RWPE1 (cell line): ENCODE results near the gene NOX3.

Source experiments
- CTCF ChIA-PET: fragments of 350-600 bp; sonication (Branson Sonifier 250); formaldehyde crosslinking; extraction: SDS; loops from one replicate; lab custom pipeline; 2021; lab: Yijun Ruan, JAX
- POLR2A ChIA-PET: fragments of 400-600 bp; formaldehyde crosslinking; extraction: SDS; loops from one replicate; lab custom pipeline; 2020; ENCODE audit warnings: antibody characterized with exemption; ENCODE audit not compliant: low non-redundant PET; lab: Yijun Ruan, JAX
- DNase-seq: peaks from one replicate; pipeline ENCODE4 v3.0.0; 2012; ENCODE audit warnings: low spot score
- H3K27ac ChIP-seq: fragments of 450-650 bp; 2 replicates; pipeline ENCODE4 v1.5.1; 2017
- TF ChIP-seq, protein P1 (sequence below): fragments of 450-650 bp; conservative IDR thresholded peaks from 2 replicates; pipeline ENCODE4 v1.5.1; 2017; ENCODE audit warnings: low read depth, mild to moderate bottlenecking

NOX3 gene

DNA sequence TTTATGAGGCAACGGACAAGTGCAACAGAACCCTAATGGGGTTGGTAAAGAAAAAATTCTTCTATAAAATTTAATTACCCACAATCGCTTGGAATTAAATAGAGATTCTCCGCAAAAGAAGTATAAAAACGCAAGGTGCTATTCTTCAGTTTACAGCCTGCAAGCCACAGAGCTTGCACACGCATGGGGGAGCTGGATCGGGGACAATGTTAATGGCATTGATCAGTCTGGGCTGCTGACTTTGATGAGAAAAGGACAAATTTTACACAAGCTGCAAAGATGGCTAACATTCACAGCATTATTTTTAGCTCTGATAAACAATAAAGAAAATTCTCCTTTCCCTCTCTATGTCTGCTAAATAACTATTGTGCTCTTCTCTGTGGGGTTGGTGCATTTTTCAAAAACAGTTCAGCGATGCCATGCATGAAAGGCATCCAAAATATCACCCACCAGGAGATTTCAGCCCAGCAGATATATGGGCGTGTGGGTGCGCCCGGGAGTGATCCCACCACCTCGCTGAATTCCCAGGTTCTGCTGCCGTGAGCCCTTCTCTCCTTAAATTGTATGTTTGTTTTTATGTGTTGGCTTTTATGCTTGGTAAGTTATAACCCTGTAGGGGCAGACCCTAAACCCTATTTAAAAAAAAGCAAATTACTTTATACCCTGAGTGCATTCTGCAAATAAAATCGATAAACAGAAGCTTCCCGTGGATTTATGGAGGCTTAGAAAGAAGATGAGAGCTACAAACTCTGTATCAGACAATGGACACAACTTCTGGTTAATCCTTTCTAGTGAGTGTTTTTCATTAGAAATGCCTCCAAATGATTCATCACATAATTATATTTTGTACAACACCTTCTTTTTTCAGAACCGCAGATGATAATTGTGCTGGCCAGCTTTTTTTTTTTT, 55.6 kb downstream of the NOX3 start:
- TF ChIP-seq, protein P1, sequence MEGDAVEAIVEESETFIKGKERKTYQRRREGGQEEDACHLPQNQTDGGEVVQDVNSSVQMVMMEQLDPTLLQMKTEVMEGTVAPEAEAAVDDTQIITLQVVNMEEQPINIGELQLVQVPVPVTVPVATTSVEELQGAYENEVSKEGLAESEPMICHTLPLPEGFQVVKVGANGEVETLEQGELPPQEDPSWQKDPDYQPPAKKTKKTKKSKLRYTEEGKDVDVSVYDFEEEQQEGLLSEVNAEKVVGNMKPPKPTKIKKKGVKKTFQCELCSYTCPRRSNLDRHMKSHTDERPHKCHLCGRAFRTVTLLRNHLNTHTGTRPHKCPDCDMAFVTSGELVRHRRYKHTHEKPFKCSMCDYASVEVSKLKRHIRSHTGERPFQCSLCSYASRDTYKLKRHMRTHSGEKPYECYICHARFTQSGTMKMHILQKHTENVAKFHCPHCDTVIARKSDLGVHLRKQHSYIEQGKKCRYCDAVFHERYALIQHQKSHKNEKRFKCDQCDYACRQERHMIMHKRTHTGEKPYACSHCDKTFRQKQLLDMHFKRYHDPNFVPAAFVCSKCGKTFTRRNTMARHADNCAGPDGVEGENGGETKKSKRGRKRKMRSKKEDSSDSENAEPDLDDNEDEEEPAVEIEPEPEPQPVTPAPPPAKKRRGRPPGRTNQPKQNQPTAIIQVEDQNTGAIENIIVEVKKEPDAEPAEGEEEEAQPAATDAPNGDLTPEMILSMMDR = no peak
- H3K27ac ChIP-seq = no peak overlapping the region
- DNase-seq = no peak
- ChIA-PET CTCF (interaction anchor here (0.7 to 1.1 kb wide), 2 partner anchors 13 to 396 kb away, joined by 5 read pairs; no protein-coding TSS in a partner anchor), POLR2A (no interaction called here)

DNA sequence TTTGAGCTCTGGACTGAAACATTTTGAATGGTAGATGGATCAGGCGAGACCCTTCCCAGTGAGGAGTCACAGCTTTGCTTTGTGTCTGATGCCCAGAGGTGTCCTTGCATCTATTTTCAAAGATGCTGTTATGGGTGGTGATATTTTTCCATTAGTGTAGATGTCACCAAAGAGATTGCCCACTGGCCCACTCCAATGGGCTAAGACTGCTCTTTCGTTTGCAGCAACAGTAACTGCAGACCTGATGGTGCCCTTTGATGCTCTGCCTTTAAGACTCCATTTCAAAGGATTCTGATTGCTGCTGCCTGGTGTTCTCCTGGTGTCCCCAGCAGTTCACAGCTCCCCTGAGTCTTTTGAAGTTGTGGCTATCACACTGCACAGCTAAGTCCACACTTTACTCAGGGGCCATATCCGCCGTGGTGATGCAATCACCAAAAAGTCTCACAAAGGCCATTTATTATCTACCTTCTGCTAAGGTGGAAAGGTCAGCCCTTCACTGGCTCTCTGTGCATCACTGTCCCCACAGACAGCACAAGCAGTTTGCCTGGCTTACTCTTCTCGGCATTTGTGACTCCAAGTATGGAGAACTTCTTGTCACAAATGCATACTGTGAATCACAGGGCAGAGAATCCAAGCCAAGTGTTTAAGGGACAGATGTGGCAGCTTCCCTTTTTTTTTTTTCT, 56.4 kb downstream of the NOX3 start:
- H3K27ac ChIP-seq = no peak overlapping the region
- TF ChIP-seq, protein P1 = no peak
- POLR2A ChIA-PET = no interaction called here
- CTCF ChIA-PET = interaction anchor here (0.6 kb wide), 1 partner anchor 1484 kb away, joined by 3 read pairs; no protein-coding TSS in a partner anchor
- no peak for DNase-seq

DNA sequence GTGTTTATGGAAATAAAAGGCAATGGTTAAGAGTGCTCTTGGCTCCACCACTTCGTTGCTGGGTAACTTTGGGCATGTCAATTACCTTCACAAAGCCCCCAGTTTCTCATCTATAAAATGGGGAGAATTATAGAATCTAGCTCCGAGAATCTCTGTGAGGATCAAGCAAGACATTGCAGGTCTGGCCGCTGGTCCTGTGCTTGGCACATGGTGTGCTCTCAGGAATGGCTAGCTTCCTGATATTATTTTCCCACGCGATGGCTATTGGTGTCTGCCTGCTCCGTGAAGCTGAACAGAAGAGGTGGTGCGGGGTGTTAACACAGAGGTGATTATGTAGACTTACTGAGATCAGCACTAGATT, 57.0 kb downstream of the NOX3 start:
- DNase-seq = no peak
- CTCF ChIA-PET = interaction anchor here (0.6 to 1.0 kb wide), 3 partner anchors 15 to 1837 kb away, joined by 3 read pairs; no protein-coding TSS in a partner anchor
- TF ChIP-seq, protein P1 = no peak
- H3K27ac ChIP-seq = no peak overlapping the region
- POLR2A ChIA-PET = no interaction called here

DNA sequence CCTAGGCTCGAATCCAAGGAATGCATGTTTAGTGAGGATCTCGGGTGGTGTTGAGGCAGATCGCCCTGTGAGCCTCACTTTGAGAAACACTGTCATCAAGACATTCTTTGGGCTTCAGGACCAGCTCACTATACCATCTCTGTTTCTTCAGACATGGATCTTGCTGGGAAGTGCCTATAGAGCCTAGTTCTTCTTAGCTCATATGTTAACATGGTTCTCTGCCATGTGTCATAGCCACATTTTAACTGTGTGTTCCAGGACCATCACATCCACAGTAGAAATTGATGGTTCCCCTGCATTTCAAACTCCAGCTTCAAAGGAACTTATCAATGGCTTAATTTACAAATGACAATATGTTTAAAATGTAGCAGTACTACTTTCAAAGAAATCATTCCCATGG, 57.4 kb downstream of the NOX3 start:
- ChIA-PET POLR2A (no interaction called here), CTCF (interaction anchor here (0.6 to 1.0 kb wide), 3 partner anchors 16 to 1837 kb away, joined by 3 read pairs; no protein-coding TSS in a partner anchor)
- DNase-seq = no peak
- H3K27ac ChIP-seq = no peak overlapping the region
- TF ChIP-seq, protein P1 = no peak

DNA sequence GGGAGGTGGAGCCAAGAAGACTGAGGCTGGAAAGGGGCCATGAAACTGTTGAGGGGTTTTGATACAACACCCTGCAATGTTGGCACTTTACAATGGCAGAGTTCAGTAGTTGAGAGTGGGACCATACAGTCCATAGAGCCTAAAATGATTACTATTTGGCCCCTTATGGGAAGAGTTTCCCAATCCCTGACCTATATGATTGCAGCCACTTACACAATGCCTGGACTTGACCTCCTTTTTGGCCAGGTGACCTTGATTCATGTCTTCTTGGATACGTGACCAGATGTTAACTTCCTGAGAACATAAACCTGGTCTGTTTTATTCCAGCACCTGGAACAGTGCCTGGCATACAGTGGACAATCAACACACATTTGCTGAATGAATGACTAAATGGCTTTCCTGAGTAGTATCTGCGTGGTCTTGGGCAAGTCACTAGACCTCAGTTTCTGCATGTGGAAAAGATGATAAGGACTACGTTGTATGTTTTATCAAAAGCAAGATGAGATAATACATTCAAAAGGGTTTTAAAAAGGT, 58.4 kb downstream of the NOX3 start:
- TF ChIP-seq, protein P1 = no peak
- no peak overlapping the region for H3K27ac ChIP-seq
- DNase-seq = no peak
- CTCF ChIA-PET = no interaction called here
- POLR2A ChIA-PET = no interaction called here

DNA sequence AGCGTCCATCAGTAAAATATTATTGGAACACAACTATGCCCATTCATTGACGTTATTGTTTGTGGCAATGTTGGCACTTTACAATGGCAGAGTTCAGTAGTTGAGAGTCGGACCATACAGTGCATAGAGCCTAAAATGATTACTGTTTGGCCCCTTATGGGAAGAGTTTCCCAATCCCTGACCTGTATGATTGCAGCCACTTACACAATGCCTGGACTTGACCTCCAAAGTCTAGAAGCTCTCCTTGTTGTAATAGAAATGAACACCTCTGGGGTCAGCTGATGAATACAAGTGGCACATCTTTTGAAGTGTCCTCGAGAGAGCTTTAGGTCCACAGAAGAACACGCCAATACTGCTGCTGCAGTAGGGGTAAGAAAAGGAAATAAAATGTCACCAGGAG, 59.0 kb downstream of the NOX3 start:
- ChIA-PET POLR2A (no interaction called here), CTCF (no interaction called here)
- no peak overlapping the region for H3K27ac ChIP-seq
- TF ChIP-seq, protein P1 = no peak
- DNase-seq = no peak
